Bone marrow (tissue), 2 donors: ENCODE results near the gene TMEM192.
"Not testable (repeated sequence)": the region's sequence is repeated elsewhere in the genome, so short reads cannot be mapped to it uniquely, and the experiment has no call there.

Experiments used
- DNase-seq, 2 donors: peaks; one replicate each; lab custom pipeline; 2025; lab: John Stamatoyannopoulos, UW

The TMEM192 gene

GRCh38 chr4:165092187-165092586 is 20.5 kb downstream of the TMEM192 start:
- DNase-seq = not testable (repeated sequence)

DNA sequence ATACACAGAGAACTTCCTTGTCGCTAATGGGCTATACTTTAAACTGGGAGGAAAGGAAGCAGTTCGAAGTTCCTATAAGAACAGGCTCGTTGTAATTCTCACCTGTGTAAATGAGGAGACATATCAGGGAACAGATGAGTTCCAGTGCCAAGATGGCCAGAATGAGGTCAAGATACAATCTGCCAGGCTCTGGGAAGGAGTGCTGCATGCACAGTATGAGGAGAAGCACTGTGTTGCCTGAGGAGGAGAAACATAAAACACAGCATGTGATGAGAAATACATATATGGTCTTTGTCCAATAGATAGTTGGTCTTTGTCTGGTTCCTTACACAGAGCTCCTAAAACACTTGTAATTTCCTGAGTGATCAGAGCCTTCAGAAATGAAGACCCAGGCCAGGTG is 24.3 kb downstream of the TMEM192 start:
- no peak for DNase-seq

DNA sequence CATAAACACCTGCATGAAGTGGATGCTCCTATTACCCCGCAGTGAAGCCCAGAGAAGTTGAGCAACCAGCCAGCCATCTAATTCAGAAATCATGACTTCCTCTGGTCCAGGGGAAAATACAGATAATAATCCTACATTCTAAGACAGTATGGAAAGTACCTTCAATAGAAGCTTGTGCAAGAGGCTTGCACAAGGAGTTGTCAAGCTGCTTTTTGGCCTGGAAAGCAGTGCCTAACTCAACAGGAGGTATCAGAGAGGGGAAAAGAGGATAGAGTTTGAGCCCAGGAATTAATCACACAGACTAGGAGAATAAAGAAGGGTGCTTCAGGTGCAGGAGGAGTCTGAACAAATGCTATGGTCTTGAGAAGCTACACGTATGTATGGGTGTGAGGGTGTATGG is 26.7 kb downstream of the TMEM192 start:
- no peak for DNase-seq

DNA sequence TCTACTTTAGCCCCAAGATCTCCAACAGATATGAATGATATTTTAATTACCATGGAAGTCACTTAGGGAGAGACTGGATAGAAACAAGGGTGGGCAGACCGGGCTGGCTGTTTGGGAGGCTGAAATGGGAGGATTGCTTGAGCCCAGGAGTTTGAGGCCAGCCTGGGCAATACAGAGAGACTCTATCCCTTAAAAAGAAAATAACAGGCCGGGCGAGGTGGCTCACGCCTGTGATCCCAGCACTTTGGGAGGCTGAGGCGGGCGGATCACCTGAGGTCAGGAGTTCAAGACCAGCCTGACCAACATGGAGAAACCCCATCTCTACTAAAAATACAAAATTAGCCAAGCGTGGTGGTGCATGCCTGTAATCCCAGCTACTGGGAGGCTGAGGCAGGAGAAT is 27.9 kb downstream of the TMEM192 start:
- not testable (repeated sequence) for DNase-seq

DNA sequence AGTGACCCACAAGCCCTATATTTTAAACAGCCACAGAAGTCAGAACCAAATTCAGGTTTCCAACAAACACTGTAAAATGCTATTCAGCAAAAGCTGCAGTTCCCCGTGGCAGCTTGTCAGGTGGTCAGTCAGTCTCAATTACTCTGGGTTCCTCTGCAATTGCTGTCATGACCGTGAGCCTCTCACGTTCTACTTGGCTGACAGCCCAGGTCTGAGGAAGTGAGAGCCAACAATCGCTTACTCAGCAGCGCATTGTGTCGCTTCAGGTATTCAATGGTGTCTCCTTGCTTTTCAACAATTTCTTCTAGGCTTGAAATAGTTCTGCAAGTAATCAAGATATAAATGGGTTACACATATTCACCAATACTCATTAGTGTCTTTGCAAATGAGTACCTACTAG is 33.2 kb downstream of the TMEM192 start:
- no peak for DNase-seq

DNA sequence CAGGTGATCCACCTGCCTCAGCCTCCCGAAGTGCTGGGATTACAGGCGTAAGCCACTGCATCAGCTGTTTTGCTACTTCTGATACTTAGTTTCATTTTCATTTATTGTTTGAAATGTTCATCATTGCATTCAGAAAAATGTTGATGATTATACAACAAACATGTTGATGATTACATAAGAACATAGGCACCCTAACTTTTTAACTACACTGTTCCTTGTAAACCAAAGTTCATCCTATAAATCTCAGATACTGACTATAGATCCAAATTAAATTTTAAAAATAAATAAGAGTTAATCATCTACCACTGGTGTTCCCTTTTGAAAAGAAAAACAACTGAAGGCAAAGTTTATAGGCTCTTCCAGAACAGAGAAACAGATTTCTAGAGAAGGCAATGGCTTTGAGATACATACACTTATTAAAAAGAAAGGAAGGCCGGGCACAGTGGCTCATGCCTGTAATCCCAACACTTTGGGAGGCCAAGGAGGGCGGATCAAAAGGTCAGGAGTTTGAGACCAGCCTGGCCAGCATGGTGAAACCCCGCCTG is 35.6 kb downstream of the TMEM192 start:
- no peak for DNase-seq

GRCh38 chr4:165073346-165073745 is 39.3 kb downstream of the TMEM192 start:
- DNase-seq = not testable (repeated sequence)

DNA sequence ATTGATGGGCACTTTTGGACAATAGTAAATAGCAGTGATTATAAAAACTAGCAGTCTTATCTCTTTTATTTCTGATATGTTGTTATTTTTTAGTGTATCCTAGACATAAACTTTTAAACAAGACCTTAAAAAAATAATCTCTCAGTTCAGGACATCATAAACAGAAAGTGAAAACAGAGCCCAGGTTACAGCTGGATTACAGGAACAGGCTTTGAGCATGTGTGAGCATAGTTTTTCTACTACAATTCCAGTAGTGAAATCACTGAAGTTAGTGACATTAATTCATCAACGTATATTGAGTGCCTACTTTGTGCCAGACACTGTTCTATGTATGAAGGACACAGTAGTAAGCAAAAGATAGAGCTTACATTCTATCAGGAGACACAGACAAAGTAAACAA is 42.1 kb downstream of the TMEM192 start:
- DNase-seq = no peak

GRCh38 chr4:165060938-165061337 is 51.7 kb downstream of the TMEM192 start:
- no peak for DNase-seq

GRCh38 chr4:165059386-165059785 is 53.3 kb downstream of the TMEM192 start:
- DNase-seq = no peak

GRCh38 chr4:165058666-165059065 is 54.0 kb downstream of the TMEM192 start:
- no peak for DNase-seq

GRCh38 chr4:165055601-165056000 is 57.1 kb downstream of the TMEM192 start:
- no peak for DNase-seq

DNA sequence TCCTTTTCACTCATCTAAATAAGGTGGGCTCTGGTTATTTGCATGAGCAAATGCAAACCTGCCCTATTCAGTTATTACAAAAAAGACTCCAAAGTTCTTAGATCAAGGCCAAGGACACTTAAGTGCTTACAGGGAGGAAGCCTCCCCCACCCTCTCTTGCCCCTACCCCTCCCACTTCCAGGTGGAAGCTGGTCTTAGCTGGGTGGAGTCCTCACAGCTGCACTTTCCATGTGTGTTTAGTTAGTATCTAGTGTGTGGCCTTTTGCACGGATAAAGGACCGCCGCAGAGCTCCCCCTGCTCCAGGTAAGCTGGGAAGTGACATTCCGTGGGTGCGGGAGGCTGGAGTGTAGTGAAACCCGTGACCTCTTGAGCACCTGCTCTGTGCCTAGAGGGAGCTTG is 59.0 kb downstream of the TMEM192 start, which contains the start of gene TRIM75:
Gene TRIM75 (plus strand): TSS at position 222 of the 400 bp plus-strand sequence. CDS start 5,282 bp downstream, outside the sequence.
- DNase-seq = no peak

DNA sequence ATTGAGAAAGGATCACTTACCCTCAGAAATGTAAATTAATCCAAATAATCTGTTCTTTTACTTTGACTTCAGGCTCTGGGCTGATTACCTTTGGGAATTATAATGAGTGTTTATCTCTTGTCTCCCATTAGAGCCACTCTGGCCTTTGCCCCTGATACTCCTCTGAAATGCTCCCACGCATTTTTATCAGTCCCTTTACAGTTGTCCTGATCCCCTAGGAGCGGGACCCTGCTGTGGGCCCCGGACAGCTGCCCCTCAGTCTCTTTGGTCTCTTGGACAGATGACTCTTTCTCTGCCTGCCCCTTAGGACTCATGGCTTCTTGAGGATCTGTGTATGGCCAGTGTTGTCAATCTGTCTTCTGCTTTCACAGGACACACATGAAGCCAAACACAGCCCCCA is 60.0 kb downstream of the TMEM192 start:
- no peak for DNase-seq

GRCh38 chr4:165048170-165048569 is 64.5 kb downstream of the TMEM192 start:
- no peak for DNase-seq

GRCh38 chr4:165031436-165032211 is 81.0 kb downstream of the TMEM192 start, which contains the start of gene TRIM60:
TRIM60 (plus strand) TSS chr4:165031999; CDS start chr4:165040073, 8,074 bp downstream.
- no peak for DNase-seq

DNA sequence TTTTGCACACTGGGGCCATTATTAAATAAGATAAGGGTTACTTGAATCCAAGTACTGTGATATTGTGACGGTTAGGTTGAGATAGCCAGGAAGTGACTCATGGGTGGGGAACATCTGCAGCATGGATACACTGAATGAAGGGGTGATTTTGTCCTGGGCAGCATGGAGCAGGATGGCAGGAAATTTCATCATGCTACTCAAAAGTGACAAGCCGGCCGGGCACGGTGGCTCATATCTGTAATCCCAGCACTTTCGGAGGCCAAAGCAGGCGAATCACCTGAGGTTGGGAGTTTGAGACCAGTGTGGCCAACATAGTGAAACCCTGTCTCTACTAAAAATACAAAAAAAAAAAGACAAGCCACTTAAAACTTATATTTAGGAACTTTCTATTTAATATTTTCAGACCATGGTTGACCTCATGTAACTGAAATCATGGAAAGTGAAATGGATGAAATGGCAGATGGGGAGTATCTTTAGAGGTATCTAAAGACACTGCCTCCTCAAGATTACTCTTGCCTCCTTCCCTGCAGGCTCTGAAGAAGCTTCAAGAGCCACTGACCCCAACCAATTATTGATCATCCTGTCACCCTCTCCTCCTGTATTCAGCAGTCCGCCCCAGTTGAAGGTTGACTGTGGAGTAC is 84.8 kb downstream of the TMEM192 start:
- DNase-seq = no peak

- not testable (repeated sequence) for DNase-seq
These were observed 86.9 kb downstream of the TMEM192 start for GRCh38 chr4:165025782-165026181.
